HepG2 (cell line): ENCODE measurements around the gene S100A7. TPM values are rescaled to one million over a fixed set of nuclear protein-coding genes. Genes with fewer than 3 reads are reported as not detected.

Experiments
- ATAC-seq: fragments of 200-7000 bp; cut with Tn5 transposase; 3 replicates; pipeline ENCODE4 v1.9.1; 2020; ENCODE audit warnings: mild to moderate bottlenecking, moderate library complexity
- BruUV-seq: library from RNA; stranded (reverse); fragments of 400-500 nt; replicated peaks from 2 replicates; lab custom pipeline; 2021; lab: Mats Ljungman, UMichigan
- CTCF ChIA-PET: fragments of 300-600 bp; formaldehyde crosslinking; extraction: SDS; loops from one replicate; lab custom pipeline; 2021; ENCODE audit warnings: low total read pairs, inconsistent platforms, low intra/inter-chr PET ratio; lab: Yijun Ruan, JAX
- POLR2A ChIA-PET: fragments of 350-600 bp; sonication (Branson Sonifier 250); formaldehyde crosslinking; loops from one replicate; lab custom pipeline; 2020; ENCODE audit warnings: antibody characterized with exemption, inconsistent platforms; lab: Yijun Ruan, JAX
- DNase-seq: peaks from one replicate; pipeline ENCODE4 v3.0.0-alpha.2; 2015; ENCODE audit warnings: low spot score
- FAIRE-seq: peaks from 3 replicates; lab custom pipeline; 2011; peaks lifted over from hg19 to GRCh38; lab: Jason Lieb, UNC
- H2AFZ ChIP-seq: one replicate; pipeline ENCODE4 v1.6.1; 2011; ENCODE audit warnings: low read length, inconsistent platforms
- H3K27ac ChIP-seq: fragments of 300-600 bp; 3 replicates; pipeline ENCODE4 v1.8.0; 2011; ENCODE audit warnings: mixed run types, mild to moderate bottlenecking, mixed read lengths, low read length, inconsistent platforms; ENCODE audit not compliant: insufficient read depth; ENCODE audit errors: extremely low read length
- H3K27me3 ChIP-seq, 2 experiments: fragments of 200-600 bp in 1 of 2; 2 replicates in 1 of 2; 3 replicates in 1 of 2; pipeline versions ENCODE4 v1.6.0 to v1.8.0; 2011; ENCODE audit warnings: low read length in 2 of 2, mild to moderate bottlenecking in 2 of 2, moderate library complexity in 2 of 2, inconsistent platforms in 1 of 2; ENCODE audit not compliant: insufficient read depth in 2 of 2, control insufficient read depth in 1 of 2
- H3K36me3 ChIP-seq, 2 experiments: fragments of 200-600 bp in 1 of 2; replicated peaks in 1 of 2; 2 replicates in 1 of 2; 3 replicates in 1 of 2; pipeline versions ENCODE4 v1.5.1 to v1.8.0; 2011; ENCODE audit warnings: low read length in 2 of 2, inconsistent platforms in 1 of 2; ENCODE audit not compliant: insufficient read depth in 2 of 2, control insufficient read depth in 1 of 2
- H3K4me1 ChIP-seq: 2 replicates; pipeline ENCODE4 v1.5.1; 2012; ENCODE audit warnings: low read length, inconsistent platforms; ENCODE audit not compliant: insufficient read depth
- H3K4me2 ChIP-seq: 2 replicates; pipeline ENCODE4 v1.6.0; 2011; ENCODE audit warnings: low read depth, low read length, inconsistent platforms
- H3K4me3 ChIP-seq, 3 experiments: fragments of 200-600 bp in 1 of 3; sonication (generic), shearing (Covaris generic) in 1 of 3; replicated peaks in 1 of 3; 2 replicates each; pipeline ENCODE4 v1.5.1; 2011 to 2016; ENCODE audit warnings: low read length in 3 of 3, inconsistent platforms in 2 of 3, low read depth in 2 of 3, mild to moderate bottlenecking in 2 of 3, control low read depth in 1 of 3, mixed read lengths in 1 of 3; ENCODE audit not compliant: insufficient read depth in 1 of 3
- H3K79me2 ChIP-seq: one replicate; pipeline ENCODE4 v1.6.1; 2011; ENCODE audit warnings: low read length, inconsistent platforms; ENCODE audit not compliant: insufficient read depth
- H3K9ac ChIP-seq: 2 replicates; pipeline ENCODE4 v1.6.0; 2011; ENCODE audit warnings: mild to moderate bottlenecking, low read depth, low read length, inconsistent platforms; ENCODE audit not compliant: insufficient read depth
- H3K9me3 ChIP-seq: 2 replicates; pipeline ENCODE4 v1.5.1; 2012; ENCODE audit warnings: mild to moderate bottlenecking, low read length
- H4K20me1 ChIP-seq: 2 replicates; pipeline ENCODE4 v1.6.0; 2011; ENCODE audit warnings: inconsistent platforms, mild to moderate bottlenecking, low read length, moderate library complexity; ENCODE audit not compliant: insufficient read depth
- CHCHD3 ChIP-seq: sonication (generic); formaldehyde crosslinking; IDR thresholded peaks from 2 replicates; pipeline ENCODE4 v1.8.0; 2022; ENCODE audit warnings: mild to moderate bottlenecking, missing genetic modification reagents, moderate library complexity
- FOXA1 ChIP-seq, 2 experiments: fragments of 450-650 bp in 1 of 2; sonication (generic) in 1 of 2; formaldehyde crosslinking in 1 of 2; IDR thresholded peaks; 2 replicates each; pipeline versions ENCODE4 v1.4.0 to v1.6.1; 2016 to 2020; ENCODE audit warnings: missing genetic modification reagents in 1 of 2
- MXI1 ChIP-seq: IDR thresholded peaks from 3 replicates; pipeline ENCODE4 v1.6.1; 2012; ENCODE audit warnings: low read depth, low read length, inconsistent platforms, borderline replicate concordance
- PCBP1 ChIP-seq: fragments of 200-400 bp; formaldehyde crosslinking; IDR thresholded peaks from 2 replicates; pipeline ENCODE4 v1.6.1; 2017; ENCODE audit warnings: mild to moderate bottlenecking, low read depth, low read length, borderline replicate concordance
- REXO4 ChIP-seq: sonication (generic); formaldehyde crosslinking; IDR thresholded peaks from 2 replicates; pipeline ENCODE4 v1.8.0; 2022; ENCODE audit warnings: missing genetic modification reagents, mild to moderate bottlenecking, borderline replicate concordance
- SATB2 ChIP-seq: sonication (generic); formaldehyde crosslinking; IDR thresholded peaks from 2 replicates; pipeline ENCODE4 v1.5.0; 2020; ENCODE audit warnings: missing genetic modification reagents
- ZFP41 ChIP-seq: sonication (generic); formaldehyde crosslinking; IDR thresholded peaks from 2 replicates; pipeline ENCODE4 v1.4.0; 2020; ENCODE audit warnings: mild to moderate bottlenecking, missing genetic modification reagents, borderline replicate concordance
- ZMAT3 ChIP-seq: sonication (generic); formaldehyde crosslinking; conservative IDR thresholded peaks from 2 replicates; pipeline ENCODE4 v1.7.0; 2021; ENCODE audit warnings: missing genetic modification reagents
- ZNF251 ChIP-seq: sonication (generic); formaldehyde crosslinking; IDR thresholded peaks from 2 replicates; pipeline ENCODE4 v1.9.0; 2021; ENCODE audit warnings: mild to moderate bottlenecking, missing genetic modification reagents
- ZNF274 ChIP-seq: sonication (generic); formaldehyde crosslinking; IDR thresholded peaks from 2 replicates; pipeline ENCODE4 v1.5.1; 2020; ENCODE audit warnings: mild to moderate bottlenecking, missing genetic modification reagents
- ZNF383 ChIP-seq: sonication (generic); formaldehyde crosslinking; IDR thresholded peaks from 2 replicates; pipeline ENCODE4 v1.4.0; 2020; ENCODE audit warnings: missing genetic modification reagents, mild to moderate bottlenecking, borderline replicate concordance
- ZNF451 ChIP-seq: sonication (generic); formaldehyde crosslinking; IDR thresholded peaks from 2 replicates; pipeline ENCODE4 v1.5.0; 2020; ENCODE audit warnings: mild to moderate bottlenecking, missing genetic modification reagents
- ZNF543 ChIP-seq: sonication (generic); formaldehyde crosslinking; IDR thresholded peaks from 2 replicates; pipeline ENCODE4 v1.4.0; 2020; ENCODE audit warnings: mild to moderate bottlenecking, missing genetic modification reagents
- ZNF562 ChIP-seq: sonication (generic); formaldehyde crosslinking; IDR thresholded peaks from 2 replicates; pipeline ENCODE4 v1.8.0; 2022; ENCODE audit warnings: missing genetic modification reagents, borderline replicate concordance
- ZNF775 ChIP-seq: sonication (generic); formaldehyde crosslinking; IDR thresholded peaks from 2 replicates; pipeline ENCODE4 v1.4.0; 2020; ENCODE audit warnings: missing genetic modification reagents, mild to moderate bottlenecking, moderate library complexity, borderline replicate concordance
- WGBS: methylation state at CpG from one replicate; pipeline ENCODE4 v1.1.6; 2017; ENCODE audit warnings: low lambda C conversion rate; 5-methylcytosine and 5-hydroxymethylcytosine counted together
- in situ Hi-C: cut with HindIII; loops from 2 replicates; pipeline ENCODE4 v1.10.0; 2017; ENCODE audit warnings: low pct_unique_long_range_greater_than_20kb; ENCODE audit not compliant: extremely low pct_ligation_motif_present
- intact Hi-C: fragments of 100-400 bp; cut with micrococcal nuclease; formaldehyde crosslinking; loops from one replicate; pipeline ENCODE4 v1.10.0; 2022; ENCODE audit not compliant: unreplicated experiment
- polyA plus RNA-seq, 8 experiments: library from polyadenylated mRNA; depleted of rRNA in 3 of 8; stranded (reverse) in 7 of 8; unstranded in 1 of 8; fragments of >200 nt; fragmentation: Illumina TruSeq in 4 of 8; extraction: Trizol in 4 of 8; gene quantifications; 2 replicates each; pipeline versions ENCODE4 v1.2.1 to v1.2.3, GENCODE V29; 2011 to 2016; ENCODE audit warnings: low read depth in 4 of 8, missing spikeins in 1 of 8, mixed read lengths in 1 of 8; ENCODE audit not compliant: insufficient read depth in 1 of 8
- total RNA-seq, 5 experiments: library from RNA; depleted of rRNA; stranded (reverse); fragments of >200 nt; fragmentation: Illumina TruSeq; extraction: Trizol; gene quantifications; 2 replicates each; pipeline ENCODE4 v1.2.3, GENCODE V29; 2016; ENCODE audit warnings: low read depth in 1 of 5
- TF ChIP-seq, protein P1 (sequence below): sonication (generic); formaldehyde crosslinking; IDR thresholded peaks from 2 replicates; pipeline ENCODE4 v1.4.0; 2020; ENCODE audit warnings: missing genetic modification reagents
- TF ChIP-seq, protein P2 (sequence below): sonication (generic); formaldehyde crosslinking; IDR thresholded peaks from 2 replicates; pipeline ENCODE4 v1.4.0; 2020; ENCODE audit warnings: missing genetic modification reagents
- TF ChIP-seq, protein P3 (sequence below): IDR thresholded peaks from 2 replicates; pipeline ENCODE4 v1.6.1; 2016; ENCODE audit warnings: missing biosample characterization, missing genetic modification reagents, low read depth

Gene S100A7
- total and polyA plus RNA-seq, 2 of the 13 experiments (the other 11 are each of a cell fraction or from before 2014, with no cell fraction given): not detected

DNA sequence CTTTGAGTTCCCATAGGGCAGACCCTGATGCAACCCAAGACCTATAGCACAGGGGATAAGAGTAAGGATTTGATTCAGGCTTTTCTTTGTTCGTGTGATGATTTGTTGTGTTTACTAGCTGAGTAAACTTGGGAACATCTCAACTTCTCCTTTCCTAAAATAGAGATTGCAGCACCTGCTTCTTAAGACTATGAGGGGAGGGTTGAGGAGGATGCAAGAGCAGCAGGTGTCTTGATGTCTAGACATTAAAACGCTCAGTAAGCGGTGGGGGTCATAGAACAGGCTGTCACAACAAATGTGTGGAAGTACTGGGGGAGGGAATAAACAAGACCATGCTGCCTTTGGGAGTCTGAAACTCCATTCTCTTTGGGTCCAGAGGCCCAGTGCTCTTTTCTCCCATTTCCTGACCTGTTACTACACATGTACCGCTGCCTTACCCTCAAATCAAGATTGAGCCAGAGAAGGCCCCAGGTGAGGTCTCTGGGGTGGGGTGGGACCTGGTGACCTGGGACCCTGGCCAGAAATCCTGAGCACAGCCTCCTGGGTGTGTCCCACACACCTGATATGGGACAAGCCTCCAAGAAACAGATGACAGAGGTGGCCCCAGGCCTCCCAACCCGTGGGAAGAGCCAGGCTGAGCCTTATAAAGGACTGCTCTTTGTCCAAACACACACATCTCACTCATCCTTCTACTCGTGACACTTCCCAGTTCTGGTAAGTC is 44.4 kb downstream of the S100A7 start, which contains the start of gene S100A7A:
S100A7A (plus strand) TSS at position 671 of the 721 bp plus-strand sequence. CDS start 1,563 bp downstream, outside the sequence.
- no peak within 1 kb of the TSS for H2AFZ ChIP-seq
- CTCF ChIA-PET: no interaction called here
- H3K4me2 ChIP-seq: no peak within 1 kb of the TSS
- H4K20me1 ChIP-seq: no peaks in the 10 kb centered on the region
- ATAC-seq (no peak), DNase-seq (no peak), FAIRE-seq (no peak)
- WGBS: 8% methylated on average over 5 of the region's 6 CpGs
- H3K79me2 ChIP-seq: no peaks in the 10 kb centered on the region
- no TSS peak for BruUV-seq
- no peak within 1 kb of the TSS for H3K27ac ChIP-seq
- no peaks in the 10 kb centered on the region for H3K9me3 ChIP-seq
- in situ Hi-C loops: no loop called here
- intact Hi-C loops: no loop called here
- H3K9ac ChIP-seq: no peak within 1 kb of the TSS
- no peaks in the 10 kb centered on the region for H3K4me1 ChIP-seq
- H3K36me3 ChIP-seq: no peaks in the 10 kb centered on the region
- H3K4me3 ChIP-seq: no peak within 1 kb of the TSS
- POLR2A ChIA-PET: no interaction called here
- no peaks in the 10 kb centered on the region; a peak in 1 of 5 replicates for H3K27me3 ChIP-seq
- TF ChIP-seq ZNF383 (CRISPR knock-in tag) (no peak), ZNF274 (no peak), CHCHD3 (no peak), ZNF543 (CRISPR knock-in tag) (no peak), ZNF451 (CRISPR knock-in tag) (no peak), ZNF251 (no peak), ZFP41 (CRISPR knock-in tag) (no peak), REXO4 (CRISPR knock-in tag) (no peak), MXI1 (no peak), ZNF775 (CRISPR knock-in tag) (no peak), PCBP1 (no peak), SATB2 (CRISPR knock-in tag) (no peak), ZMAT3 (CRISPR knock-in tag) (no peak), ZNF562 (no peak), FOXA1 (IDR thresholded peaks at IDR 0.05) (no peak), FOXA1 (CRISPR knock-in tag; IDR thresholded peaks at IDR 0.05) (no peak)
- TF ChIP-seq, protein P1, sequence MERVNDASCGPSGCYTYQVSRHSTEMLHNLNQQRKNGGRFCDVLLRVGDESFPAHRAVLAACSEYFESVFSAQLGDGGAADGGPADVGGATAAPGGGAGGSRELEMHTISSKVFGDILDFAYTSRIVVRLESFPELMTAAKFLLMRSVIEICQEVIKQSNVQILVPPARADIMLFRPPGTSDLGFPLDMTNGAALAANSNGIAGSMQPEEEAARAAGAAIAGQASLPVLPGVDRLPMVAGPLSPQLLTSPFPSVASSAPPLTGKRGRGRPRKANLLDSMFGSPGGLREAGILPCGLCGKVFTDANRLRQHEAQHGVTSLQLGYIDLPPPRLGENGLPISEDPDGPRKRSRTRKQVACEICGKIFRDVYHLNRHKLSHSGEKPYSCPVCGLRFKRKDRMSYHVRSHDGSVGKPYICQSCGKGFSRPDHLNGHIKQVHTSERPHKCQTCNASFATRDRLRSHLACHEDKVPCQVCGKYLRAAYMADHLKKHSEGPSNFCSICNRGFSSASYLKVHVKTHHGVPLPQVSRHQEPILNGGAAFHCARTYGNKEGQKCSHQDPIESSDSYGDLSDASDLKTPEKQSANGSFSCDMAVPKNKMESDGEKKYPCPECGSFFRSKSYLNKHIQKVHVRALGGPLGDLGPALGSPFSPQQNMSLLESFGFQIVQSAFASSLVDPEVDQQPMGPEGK: no peak
- TF ChIP-seq, protein P2, sequence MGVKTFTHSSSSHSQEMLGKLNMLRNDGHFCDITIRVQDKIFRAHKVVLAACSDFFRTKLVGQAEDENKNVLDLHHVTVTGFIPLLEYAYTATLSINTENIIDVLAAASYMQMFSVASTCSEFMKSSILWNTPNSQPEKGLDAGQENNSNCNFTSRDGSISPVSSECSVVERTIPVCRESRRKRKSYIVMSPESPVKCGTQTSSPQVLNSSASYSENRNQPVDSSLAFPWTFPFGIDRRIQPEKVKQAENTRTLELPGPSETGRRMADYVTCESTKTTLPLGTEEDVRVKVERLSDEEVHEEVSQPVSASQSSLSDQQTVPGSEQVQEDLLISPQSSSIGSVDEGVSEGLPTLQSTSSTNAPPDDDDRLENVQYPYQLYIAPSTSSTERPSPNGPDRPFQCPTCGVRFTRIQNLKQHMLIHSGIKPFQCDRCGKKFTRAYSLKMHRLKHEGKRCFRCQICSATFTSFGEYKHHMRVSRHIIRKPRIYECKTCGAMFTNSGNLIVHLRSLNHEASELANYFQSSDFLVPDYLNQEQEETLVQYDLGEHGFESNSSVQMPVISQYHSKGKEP (CRISPR knock-in tag): no peak
- TF ChIP-seq, protein P3, sequence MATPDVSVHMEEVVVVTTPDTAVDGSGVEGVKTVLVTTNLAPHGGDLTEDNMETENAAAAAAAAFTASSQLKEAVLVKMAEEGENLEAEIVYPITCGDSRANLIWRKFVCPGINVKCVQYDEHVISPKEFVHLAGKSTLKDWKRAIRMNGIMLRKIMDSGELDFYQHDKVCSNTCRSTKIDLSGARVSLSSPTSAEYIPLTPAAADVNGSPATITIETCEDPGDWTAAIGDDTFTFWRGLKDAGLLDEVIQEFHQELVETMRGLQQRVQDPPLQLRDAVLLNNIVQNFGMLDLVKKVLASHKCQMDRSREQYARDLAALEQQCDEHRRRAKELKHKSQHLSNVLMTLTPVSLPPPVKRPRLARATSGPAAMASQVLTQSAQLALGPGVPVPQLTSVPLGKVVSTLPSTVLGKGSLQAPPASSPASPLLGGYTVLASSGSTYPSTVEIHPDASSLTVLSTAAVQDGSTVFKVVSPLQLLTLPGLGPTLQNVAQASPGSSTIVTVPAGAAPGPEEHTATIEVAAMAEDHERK (CRISPR knock-in tag): no peak
